GM21576 (cell line): ENCODE measurements around the gene ADAMTSL1.

Source experiments
- ATAC-seq: cut with Tn5 transposase; IDR thresholded peaks from one replicate; pipeline ENCODE4 v1.9.1; 2021; ENCODE audit warnings: mild to moderate bottlenecking, moderate library complexity; ENCODE audit not compliant: unreplicated experiment

ADAMTSL1 gene, protein sequence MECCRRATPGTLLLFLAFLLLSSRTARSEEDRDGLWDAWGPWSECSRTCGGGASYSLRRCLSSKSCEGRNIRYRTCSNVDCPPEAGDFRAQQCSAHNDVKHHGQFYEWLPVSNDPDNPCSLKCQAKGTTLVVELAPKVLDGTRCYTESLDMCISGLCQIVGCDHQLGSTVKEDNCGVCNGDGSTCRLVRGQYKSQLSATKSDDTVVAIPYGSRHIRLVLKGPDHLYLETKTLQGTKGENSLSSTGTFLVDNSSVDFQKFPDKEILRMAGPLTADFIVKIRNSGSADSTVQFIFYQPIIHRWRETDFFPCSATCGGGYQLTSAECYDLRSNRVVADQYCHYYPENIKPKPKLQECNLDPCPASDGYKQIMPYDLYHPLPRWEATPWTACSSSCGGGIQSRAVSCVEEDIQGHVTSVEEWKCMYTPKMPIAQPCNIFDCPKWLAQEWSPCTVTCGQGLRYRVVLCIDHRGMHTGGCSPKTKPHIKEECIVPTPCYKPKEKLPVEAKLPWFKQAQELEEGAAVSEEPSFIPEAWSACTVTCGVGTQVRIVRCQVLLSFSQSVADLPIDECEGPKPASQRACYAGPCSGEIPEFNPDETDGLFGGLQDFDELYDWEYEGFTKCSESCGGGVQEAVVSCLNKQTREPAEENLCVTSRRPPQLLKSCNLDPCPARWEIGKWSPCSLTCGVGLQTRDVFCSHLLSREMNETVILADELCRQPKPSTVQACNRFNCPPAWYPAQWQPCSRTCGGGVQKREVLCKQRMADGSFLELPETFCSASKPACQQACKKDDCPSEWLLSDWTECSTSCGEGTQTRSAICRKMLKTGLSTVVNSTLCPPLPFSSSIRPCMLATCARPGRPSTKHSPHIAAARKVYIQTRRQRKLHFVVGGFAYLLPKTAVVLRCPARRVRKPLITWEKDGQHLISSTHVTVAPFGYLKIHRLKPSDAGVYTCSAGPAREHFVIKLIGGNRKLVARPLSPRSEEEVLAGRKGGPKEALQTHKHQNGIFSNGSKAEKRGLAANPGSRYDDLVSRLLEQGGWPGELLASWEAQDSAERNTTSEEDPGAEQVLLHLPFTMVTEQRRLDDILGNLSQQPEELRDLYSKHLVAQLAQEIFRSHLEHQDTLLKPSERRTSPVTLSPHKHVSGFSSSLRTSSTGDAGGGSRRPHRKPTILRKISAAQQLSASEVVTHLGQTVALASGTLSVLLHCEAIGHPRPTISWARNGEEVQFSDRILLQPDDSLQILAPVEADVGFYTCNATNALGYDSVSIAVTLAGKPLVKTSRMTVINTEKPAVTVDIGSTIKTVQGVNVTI (N-terminal part only)

DNA sequence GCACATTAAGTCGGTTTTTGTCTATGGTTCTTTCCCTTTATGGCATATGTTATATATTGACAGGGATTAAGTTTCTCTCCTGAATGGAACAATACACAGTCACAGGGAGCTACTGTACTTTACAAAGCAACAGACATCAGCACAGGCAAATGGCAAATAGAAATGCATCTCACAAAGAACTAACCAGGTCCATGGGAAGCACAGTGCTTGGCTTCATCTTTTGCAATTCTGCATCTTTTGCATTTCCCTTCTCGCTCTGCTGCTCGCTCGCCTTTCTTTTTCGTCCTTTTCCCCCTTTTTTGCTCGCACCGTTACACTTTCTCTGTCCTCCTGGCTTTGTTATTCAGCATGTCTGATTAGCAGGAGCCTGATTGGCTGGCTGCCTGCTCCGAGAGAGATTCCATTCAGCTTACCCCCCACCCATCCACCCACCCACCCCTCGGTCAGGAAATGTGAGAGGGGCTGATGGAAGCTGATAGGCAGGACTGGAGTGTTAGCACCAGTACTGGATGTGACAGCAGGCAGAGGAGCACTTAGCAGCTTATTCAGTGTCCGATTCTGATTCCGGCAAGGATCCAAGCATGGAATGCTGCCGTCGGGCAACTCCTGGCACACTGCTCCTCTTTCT lies at the start of gene ADAMTSL1:
Gene ADAMTSL1 (plus strand): TSS at position 502 of the 628 bp plus-strand sequence. CDS start 80 bp downstream, at position 582.
- no peak for ATAC-seq

DNA sequence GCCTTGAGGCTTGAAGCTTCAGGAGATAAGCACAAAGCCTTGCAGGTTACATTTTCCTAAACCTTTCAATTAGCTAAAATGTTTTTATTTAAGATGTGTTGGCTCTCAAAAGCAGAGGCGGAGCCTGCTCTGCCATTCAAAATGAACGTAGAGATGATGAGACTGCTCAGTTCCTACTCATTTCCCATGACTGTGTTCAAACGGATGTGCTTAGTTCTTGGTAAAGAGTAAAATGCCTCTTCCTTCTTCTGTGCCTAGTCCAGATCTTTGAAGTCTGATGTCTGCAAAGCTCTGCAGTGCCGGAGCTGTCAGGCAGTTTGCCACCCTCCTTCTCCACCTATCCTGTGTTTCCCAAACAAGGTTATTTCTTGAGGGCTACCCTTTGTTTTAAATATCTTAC lies 46.3 kb upstream of the ADAMTSL1 start:
- ATAC-seq, result no peak

DNA sequence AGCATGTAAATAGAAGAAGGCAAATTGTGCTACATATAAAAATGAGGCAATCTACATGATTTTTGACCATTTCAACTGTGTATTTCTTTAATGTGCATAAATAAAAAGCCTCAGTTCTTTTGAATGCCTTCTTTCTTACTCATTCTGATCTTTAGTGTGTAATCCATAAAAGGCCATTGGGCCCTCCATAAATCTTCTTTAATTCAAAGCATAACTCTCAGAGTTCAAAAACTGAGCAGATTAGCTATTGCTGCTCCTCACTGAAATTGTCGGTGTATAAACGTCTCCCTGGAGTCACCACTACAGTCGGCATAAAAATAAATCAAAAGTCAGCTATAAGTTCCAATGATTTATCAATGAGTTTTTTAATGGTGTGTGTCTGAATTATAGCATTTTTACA lies 45.3 kb upstream of the ADAMTSL1 start:
- ATAC-seq, result no peak

DNA sequence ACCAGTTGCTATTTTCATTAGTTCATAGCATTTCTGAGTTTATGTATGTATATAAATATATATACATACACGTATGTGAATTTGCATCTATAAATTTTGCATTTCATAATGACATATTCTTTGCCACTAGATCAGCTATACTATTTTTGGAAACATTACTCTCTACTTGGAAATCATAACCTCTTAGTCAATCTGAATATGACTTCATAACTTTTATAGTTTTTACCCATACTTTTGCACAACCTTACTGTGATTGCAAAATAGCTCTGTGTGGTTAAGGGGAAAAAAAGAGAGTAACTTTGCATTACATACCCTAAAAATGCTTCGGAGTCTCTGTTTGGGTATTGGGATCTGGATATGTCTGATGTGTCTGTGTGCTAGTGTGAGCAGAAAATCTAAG lies 44.9 kb upstream of the ADAMTSL1 start:
- no peak for ATAC-seq

DNA sequence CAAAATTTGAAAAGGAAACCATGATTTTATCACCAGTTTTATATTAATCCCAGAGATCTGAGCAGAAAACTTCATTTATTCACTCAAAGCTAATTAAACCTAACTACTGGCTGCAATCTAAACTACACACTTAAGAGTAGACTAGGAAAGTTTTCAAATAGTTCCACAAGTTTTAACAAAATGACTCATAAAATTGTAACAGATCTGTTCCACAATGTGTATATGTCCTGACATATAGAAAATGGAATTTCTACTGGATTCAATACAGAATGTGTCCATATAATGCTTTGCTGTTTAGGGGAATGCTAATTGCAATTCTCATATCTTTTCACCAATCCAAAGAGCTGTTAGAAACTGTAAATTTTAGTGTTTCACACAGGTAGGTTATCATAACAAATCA lies 40.3 kb upstream of the ADAMTSL1 start:
- ATAC-seq, result no peak

DNA sequence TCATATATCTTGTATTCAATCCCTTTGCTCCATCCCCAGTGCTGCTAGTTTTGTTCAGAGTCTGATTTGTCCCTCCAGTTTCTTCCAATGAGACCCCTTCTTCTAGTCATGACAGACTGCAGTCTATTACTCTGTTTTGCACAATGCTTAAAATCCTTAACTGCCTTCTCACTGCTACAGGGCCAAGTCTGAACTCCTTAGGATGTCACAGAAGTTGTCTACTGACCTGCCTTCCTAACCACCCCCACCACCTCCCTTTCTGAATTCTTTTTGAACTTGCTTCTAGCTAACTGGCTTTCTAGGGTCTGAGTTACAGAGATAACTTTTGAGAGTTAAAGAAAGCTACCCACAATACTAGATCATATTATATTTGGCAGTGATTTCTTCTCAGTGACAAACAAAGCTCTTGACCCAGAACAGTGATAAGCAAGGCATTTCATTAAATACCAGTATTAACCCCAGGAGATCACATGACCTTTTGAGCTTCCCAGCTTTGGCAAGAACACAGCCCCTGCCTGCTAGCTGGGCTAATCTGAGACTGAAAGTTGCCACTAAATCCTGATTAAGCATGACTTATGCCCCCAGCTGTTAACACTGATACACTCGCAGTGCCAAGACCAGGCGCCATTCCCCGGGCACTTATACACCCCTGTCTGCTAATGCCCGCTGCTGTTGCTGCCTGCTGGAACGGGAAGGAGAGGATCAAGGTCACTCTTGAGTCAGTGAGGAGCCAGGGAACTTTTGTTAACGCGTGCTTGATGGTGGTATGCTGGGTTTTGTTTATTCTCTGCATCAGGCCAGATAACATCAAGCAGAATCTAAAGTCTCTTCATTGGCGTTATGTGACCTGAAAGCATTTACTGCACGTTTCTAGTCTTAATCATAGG lies 36.4 kb upstream of the ADAMTSL1 start:
- no peak for ATAC-seq

DNA sequence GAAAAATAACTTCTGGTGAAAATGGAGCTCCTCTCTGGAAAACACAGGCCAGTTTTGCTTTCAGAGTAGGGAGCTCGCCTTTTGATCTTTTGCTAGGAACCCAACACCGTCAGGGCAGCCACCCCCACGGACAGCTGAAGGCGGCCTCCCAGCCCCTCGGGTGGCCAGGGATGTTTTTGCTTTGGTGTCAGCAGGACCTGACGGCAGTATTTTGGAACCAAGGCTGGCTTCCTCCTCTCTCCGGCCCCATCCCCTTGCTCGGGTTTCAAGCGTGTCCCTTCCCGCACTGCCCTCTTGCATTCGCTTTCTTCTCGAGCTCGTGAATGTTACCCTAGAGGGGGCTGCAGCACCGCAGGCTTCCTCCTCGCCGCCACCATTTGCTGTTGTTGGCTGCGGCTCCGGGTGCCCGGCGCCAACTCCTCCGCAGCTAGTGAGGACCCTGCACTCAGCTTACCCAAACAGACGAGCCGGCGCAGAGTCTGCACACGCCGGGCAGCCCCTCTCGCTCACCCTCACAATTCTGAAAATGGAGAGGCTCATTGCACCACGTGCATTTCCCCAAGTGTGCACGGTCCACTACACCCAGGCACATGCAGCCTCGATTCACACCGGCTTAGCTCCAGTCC lies 35.5 kb upstream of the ADAMTSL1 start:
- ATAC-seq, result no peak

DNA sequence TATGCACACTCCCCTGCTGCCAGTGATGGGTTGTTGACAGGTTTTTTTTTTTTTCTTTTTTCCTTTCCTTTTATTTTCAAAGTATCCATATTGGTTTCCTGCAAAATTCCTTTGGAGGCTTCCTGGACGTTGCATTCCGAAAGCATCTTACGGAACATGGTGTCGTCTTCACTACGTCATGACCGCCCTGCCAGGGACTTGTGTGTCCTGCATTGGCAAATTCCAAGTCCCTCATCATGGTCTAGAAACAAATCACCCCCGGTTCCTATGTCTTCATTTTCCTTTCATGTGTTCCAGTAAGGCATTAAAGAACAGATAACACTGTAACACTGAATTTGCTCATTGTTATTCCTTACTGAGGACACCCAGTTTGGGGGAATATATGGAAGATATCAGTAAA lies 35.0 kb upstream of the ADAMTSL1 start:
- ATAC-seq, result no peak

DNA sequence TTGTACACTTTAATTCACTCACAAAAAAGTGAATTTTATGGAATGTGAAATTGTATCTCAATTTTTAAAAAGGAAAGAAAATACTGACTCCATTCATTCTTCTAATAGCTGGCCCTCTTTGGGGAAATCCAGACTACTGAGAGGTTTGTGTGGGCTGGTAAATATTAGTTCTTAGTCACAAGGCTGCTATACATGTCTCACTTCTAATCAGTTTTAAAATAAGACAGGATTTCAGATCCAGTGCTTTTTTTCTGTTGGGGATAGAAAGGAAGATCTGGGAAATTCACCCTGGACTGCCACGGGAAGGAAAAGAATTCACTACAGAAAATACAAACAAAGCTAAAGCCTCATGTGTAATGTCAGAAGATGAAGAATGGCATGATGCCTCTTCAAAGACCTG lies 32.7 kb upstream of the ADAMTSL1 start:
- ATAC-seq, result no peak

DNA sequence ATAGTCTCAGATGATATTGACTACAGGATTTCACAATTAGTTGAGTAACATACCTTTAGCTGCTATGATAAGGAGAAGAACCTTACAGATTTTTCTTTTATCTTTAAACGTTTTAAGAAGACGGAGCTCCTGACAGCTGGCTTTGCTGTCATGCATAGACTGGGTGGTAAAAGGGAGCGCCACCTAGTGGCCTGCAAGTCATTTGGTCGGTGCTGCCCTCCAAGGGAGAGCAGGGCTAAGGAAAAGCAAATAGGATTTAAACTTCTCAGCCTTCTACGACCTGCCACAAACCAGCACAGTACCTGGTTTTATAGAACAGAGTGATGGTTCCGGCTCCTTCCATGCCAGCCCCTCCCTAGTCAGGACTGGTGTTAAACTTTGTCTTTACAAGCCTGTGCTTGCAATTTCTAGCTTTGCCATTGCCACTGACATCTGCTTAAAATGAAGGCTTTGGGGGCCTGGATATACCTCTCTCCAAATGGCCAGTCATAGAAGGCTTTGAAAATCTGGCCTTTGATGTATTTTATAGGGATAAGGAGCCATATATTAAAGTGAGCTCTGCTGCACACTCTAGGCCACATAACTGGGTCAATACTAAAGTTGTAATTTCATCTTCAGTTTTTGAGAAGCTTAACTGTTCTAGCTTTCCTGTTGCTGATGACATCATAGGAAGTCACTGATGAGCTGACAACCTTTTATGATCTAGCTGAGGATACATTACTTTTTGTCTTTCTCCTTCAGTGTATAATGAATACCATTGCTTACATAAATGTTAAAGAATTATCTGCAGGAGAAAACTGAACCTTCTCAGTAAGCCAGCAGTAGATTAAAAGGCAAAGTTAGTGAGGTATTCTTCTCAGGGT lies 31.1 kb upstream of the ADAMTSL1 start:
- ATAC-seq, result peak; percentile 92

DNA sequence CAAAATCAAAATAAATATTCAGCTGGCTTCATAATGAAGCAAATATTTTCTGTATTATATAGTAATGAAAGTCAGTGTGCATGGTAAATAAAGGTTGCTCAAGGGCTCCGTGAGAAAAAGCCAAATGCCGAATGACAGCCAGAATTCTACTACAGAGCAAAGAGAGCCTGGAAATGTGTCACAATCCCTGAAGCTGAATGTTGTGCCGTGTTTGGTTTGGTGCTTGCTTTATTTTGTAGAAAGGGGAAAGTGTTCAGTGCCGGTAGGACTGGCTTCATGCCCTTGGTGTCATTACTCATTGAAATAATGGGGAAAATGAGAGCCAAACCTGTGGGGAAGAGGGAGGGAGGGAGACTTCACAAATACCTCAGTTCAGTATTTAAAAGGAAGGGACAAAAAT lies 26.8 kb upstream of the ADAMTSL1 start:
- ATAC-seq, result no peak

DNA sequence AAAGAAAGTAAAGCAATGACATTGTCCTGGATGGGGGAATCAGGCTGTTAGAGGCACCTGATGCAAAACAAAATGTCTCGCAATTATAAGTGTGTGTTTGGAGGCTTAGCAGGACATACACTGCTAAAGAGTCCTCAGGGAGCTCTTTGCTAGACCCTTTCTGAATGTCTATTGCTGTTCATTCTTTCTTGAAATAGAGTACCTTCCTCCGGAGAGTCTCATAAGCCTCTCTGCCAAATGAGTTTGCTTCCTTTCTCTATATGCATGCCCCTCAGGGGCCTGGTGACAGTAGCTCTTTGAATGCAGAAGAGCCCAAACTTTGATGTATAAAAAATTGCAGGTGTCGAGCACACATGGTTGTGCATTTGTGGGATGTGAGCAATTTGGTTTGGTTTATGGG lies 26.4 kb upstream of the ADAMTSL1 start:
- no peak for ATAC-seq

DNA sequence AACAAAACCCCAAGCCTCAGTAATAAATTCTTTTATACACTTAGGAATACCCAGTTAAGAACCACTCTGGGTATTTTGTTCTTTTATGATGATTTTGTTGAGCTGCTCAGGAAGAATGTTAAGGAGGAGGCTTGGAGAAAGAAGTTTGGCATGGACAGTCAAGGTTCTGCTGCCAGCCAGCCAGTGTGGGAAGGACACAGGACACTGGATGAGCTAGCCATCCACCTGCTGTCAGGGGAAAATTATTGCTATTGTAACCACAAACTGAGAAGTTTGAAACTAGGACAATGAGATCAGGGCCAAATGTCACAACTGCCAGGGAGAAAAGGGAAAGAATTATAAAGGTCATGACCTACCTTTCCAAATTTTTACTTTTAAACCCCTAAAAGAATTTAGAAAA lies 25.9 kb upstream of the ADAMTSL1 start:
- no peak for ATAC-seq

DNA sequence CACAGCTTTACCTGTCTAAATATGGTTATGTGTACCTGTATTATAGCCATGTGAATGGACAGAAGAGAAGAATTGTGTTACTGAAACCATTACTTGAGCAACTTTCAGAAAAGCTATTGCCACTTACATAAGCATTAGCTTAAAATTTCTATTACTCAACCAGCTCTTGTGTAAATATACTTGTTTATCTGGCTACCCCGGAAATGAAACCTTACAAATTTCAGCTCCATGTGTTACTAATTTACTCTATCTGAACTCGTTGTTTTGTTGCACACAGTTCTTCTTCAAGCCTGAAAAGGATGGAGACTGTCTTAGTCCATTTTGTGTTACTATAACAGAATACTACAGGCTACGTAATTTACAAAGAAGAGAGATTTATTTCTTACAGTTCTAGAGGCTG lies 22.5 kb upstream of the ADAMTSL1 start:
- ATAC-seq, result no peak

DNA sequence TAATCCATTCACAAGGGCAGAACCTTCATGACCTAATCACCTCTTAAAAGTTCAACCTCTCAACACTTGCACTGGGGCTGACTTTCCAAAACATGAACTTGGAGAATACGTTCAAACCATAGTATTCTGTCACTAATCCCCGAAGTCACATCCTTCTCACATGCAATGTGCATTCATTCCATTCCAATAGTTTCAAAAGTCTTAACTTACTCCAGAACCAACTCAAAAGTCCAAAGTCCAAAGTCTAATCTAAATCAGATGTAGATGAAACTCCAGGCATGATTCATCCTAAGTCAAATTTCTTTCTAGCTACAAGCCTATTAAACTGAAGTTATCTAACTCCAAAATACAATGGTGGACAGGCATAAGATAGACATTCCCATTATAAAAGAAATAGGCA lies 21.7 kb upstream of the ADAMTSL1 start:
- no peak for ATAC-seq

DNA sequence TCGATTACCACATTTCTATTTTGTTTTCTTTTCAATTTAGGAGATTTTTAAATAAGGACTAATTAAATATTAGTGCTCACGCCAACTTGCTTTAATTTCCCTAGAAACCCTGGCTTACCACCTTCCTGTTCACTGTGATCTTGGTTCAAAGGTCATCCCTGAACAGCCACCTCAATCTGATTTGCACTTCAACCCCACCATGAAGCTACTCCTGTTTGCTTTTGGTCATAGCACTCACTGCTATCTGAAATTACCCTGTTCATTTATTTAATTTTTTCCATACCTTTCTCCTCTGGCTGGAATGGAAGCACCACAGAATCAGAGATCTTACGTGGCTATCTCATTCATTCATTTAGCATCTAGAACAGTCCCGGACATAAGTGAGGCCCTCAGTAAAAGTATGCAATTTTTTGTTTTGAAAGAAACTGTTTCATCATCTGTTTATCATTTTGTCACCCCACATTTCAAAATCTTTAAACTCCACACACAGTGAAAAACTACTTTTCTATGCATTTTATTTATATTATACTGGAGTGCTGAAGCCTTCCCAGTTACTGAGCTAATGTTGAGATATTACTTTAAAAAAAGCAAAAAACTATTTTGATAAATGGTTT lies 17.2 kb upstream of the ADAMTSL1 start:
- no peak for ATAC-seq

DNA sequence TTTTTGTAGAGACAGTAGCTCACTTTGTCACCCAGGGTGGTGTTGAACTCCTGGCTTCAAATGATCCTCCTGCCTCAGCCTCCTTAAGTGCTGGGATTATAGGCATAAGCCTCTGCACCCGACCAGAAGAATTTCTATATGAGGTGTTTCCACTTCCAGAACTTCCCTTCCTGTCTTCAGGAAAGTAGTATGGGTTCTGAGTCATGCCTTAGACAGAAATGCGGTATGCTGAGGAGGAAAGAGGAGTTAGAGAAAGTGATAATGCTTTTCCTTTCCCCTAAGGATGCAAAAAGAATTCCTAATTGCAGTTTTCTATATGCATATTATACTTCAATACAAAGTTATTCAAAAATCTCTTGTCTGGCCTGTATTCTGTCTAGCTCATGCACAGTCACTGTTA lies 16.4 kb upstream of the ADAMTSL1 start:
- ATAC-seq, result no peak
